Breast epithelium (tissue), 3 donors: ENCODE results near the gene G0S2.

Source experiments
- POLR2A ChIP-seq: fragments of 450-650 bp; IDR thresholded peaks from one replicate; pipeline ENCODE4 v1.6.1; 2016; ENCODE audit warnings: antibody characterized with exemption, mild to moderate bottlenecking, moderate library complexity
- POLR2AphosphoS5 ChIP-seq, 3 donors: sonication (generic); formaldehyde crosslinking; IDR thresholded peaks; one replicate each; pipeline ENCODE4 v1.6.1; 2017; ENCODE audit warnings: antibody characterized with exemption in 3 of 3
- TF ChIP-seq, protein P1 (sequence below), 3 donors: fragments of 450-650 bp; IDR thresholded peaks; one replicate each; pipeline ENCODE4 v1.5.1; 2016 to 2017; ENCODE audit warnings: antibody characterized with exemption in 3 of 3, mild to moderate bottlenecking in 3 of 3, moderate library complexity in 3 of 3

- no peak for TF ChIP-seq POLR2AphosphoS5 (IDR thresholded peaks at IDR 0.05)
- TF ChIP-seq, protein P1, sequence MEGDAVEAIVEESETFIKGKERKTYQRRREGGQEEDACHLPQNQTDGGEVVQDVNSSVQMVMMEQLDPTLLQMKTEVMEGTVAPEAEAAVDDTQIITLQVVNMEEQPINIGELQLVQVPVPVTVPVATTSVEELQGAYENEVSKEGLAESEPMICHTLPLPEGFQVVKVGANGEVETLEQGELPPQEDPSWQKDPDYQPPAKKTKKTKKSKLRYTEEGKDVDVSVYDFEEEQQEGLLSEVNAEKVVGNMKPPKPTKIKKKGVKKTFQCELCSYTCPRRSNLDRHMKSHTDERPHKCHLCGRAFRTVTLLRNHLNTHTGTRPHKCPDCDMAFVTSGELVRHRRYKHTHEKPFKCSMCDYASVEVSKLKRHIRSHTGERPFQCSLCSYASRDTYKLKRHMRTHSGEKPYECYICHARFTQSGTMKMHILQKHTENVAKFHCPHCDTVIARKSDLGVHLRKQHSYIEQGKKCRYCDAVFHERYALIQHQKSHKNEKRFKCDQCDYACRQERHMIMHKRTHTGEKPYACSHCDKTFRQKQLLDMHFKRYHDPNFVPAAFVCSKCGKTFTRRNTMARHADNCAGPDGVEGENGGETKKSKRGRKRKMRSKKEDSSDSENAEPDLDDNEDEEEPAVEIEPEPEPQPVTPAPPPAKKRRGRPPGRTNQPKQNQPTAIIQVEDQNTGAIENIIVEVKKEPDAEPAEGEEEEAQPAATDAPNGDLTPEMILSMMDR (IDR thresholded peaks at IDR 0.05), result no peak
- TF ChIP-seq POLR2A, result no peak
These were observed 45.1 kb downstream of the G0S2 start for GRCh38 chr1:209720326-209720725.
